Thymus (tissue), 11 donors: ENCODE data around the gene DNAH7. TPM values are rescaled to one million over a fixed set of nuclear protein-coding genes. Genes with fewer than 3 reads are reported as not detected.

Source experiments
- DNase-seq, 9 donors: peaks; one replicate each; pipeline ENCODE4 v3.0.0-alpha.2; 2013; ENCODE audit warnings: low spot score in 9 of 9, low read depth in 6 of 9, missing footprints in 1 of 9
- H3K27ac ChIP-seq, 2 donors: one replicate each; pipeline ENCODE4 v1.5.1; 2013; ENCODE audit warnings: control low read depth in 1 of 2, low read depth in 1 of 2, low read length in 1 of 2, mild to moderate bottlenecking in 1 of 2, moderate library complexity in 1 of 2
- H3K27me3 ChIP-seq, 2 donors: one replicate each; pipeline ENCODE4 v1.5.1; 2013; ENCODE audit warnings: low read length in 1 of 2; ENCODE audit not compliant: control insufficient read depth in 2 of 2, insufficient read depth in 1 of 2
- H3K36me3 ChIP-seq, 2 donors: one replicate each; pipeline ENCODE4 v1.5.1; 2013; ENCODE audit warnings: low read length in 1 of 2, mild to moderate bottlenecking in 1 of 2, moderate library complexity in 1 of 2; ENCODE audit not compliant: control insufficient read depth in 2 of 2, insufficient read depth in 2 of 2
- H3K4me1 ChIP-seq, 2 donors: one replicate each; pipeline ENCODE4 v1.5.1; 2013; ENCODE audit warnings: low read length in 2 of 2; ENCODE audit not compliant: control insufficient read depth in 2 of 2, insufficient read depth in 2 of 2
- H3K4me3 ChIP-seq, 2 donors: one replicate each; pipeline ENCODE4 v1.5.1; 2013; ENCODE audit warnings: low read length in 2 of 2, control low read depth in 1 of 2, mild to moderate bottlenecking in 1 of 2
- H3K9me3 ChIP-seq, 2 donors: one replicate each; pipeline ENCODE4 v1.5.1; 2013; ENCODE audit warnings: low read length in 1 of 2, mild to moderate bottlenecking in 1 of 2; ENCODE audit not compliant: control insufficient read depth in 2 of 2, insufficient read depth in 1 of 2
- WGBS: extraction: QIAGEN DNeasy Blood & Tissue Kit; methylation state at CpG from one replicate; pipeline ENCODE4 v1.1.7; 2013; 5-methylcytosine and 5-hydroxymethylcytosine counted together
- polyA plus RNA-seq: library from polyadenylated mRNA; stranded (reverse); fragments of 200-250 nt; gene quantifications from one replicate; pipeline ENCODE4 v1.2.3, GENCODE V29; 2013
- total RNA-seq: library from RNA; stranded (reverse); fragments of 120-200 nt; gene quantifications from one replicate; pipeline ENCODE4 v1.2.4, GENCODE V29; 2013
- donor health status: healthy.

DNAH7 gene
- total and polyA plus RNA-seq, 2 donors = 0.33 to 0.62 TPM

DNA sequence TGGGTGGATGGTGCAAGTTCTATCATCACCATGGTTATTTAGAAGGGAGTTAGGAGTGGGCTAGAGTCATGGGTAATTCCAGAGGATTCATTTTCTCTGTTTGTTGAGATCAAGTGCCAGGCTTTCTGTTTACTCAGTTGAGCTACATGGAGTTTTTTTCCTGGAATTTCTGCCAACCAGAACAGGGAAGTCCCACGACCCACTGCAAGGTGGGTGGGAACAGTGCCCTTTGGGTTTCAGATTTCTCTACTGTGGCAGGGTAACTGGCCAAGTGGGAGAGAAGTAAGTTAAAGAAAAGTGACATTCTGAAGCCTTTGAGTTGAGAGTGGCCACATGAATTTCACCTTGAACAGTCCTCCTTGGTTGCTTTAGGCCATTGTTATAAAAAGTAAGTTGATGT, 272.8 kb downstream of the DNAH7 start:
- Histone ChIP-seq H3K4me1 (no peaks in the 10 kb centered on the region), H3K9me3 (no peaks in the 10 kb centered on the region), H3K27me3 (no peaks in the 10 kb centered on the region), H3K4me3 (no peak overlapping the region), H3K27ac (no peak overlapping the region), H3K36me3 (no peaks in the 10 kb centered on the region)
- WGBS = 90% methylated on average over 1 of the region's 1 CpG
- no peak for DNase-seq

DNA sequence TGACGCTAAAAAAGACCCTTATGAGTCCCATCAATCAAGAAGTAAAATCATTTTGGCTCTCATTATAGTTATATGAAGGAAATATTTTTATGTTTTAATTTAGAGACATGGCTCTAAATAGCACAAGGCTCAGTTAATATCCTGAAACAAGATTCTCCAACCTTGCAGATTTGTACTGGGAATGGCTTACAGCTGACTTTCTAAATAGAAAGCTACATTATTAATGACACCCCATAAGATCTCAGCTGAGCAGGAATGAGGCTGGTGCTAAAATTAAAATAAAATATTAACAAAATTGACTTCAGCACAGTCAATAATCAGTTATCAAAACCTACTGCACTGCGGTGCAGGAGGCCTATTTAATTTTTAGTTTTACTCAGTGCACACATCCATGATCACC, 274.8 kb downstream of the DNAH7 start:
- no peak for DNase-seq
- no peaks in the 10 kb centered on the region for H3K27me3 ChIP-seq
- H3K4me3 ChIP-seq = no peak overlapping the region
- WGBS = 96% methylated on average over 2 of the region's 2 CpGs
- no peaks in the 10 kb centered on the region for H3K9me3 ChIP-seq
- H3K36me3 ChIP-seq = no peaks in the 10 kb centered on the region
- H3K27ac ChIP-seq = no peak overlapping the region
- H3K4me1 ChIP-seq = no peaks in the 10 kb centered on the region

DNA sequence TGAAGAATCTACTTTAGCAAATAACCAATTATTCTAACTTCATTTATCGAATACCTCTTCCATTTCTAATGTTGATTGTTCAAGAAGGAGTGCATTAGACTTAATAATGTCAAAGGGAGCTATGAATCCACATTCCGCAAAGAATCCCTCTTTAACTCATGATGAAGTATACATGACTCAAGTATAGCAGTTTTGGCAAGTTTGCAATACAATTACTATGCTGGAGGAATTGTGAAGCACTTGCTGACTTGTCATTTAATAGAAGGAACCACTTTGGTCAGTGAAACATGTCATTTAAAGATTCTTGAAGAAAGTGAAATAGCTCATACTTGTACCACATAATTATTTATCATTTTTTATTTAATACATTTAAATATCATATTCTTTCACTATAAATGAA, 286.5 kb downstream of the DNAH7 start:
- Histone ChIP-seq H3K4me1 (no peaks in the 10 kb centered on the region), H3K27ac (no peak overlapping the region), H3K4me3 (no peak overlapping the region), H3K36me3 (no peaks in the 10 kb centered on the region), H3K9me3 (no peaks in the 10 kb centered on the region), H3K27me3 (no peaks in the 10 kb centered on the region)
- WGBS = 98% methylated on average over 2 of the region's 2 CpGs
- no peak for DNase-seq

DNA sequence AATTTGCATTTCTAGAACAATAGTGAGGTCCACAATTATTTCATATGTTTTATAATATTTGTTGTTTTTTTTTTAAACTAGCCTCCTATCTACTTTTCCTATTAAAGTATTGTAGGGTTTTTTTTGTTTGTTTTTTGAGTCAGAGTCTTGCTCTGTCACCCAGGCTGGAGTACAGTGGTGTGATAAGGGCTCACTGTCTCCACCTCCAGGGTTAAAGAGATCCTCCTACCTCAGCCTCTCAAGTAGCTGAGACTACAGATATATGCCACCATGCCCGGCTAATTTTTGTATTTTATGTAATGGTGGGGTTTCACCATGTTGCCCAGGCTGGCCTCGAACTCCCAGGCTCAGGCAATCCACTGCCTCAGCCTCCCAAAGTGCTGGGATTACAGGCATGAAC, 289.1 kb downstream of the DNAH7 start:
- H3K4me3 ChIP-seq = no peak overlapping the region
- H3K9me3 ChIP-seq = no peaks in the 10 kb centered on the region
- H3K27ac ChIP-seq = no peak overlapping the region
- H3K27me3 ChIP-seq = no peaks in the 10 kb centered on the region
- no peak for DNase-seq
- H3K36me3 ChIP-seq = no peaks in the 10 kb centered on the region
- H3K4me1 ChIP-seq = no peaks in the 10 kb centered on the region
- WGBS = 98% methylated on average over 2 of the region's 2 CpGs

DNA sequence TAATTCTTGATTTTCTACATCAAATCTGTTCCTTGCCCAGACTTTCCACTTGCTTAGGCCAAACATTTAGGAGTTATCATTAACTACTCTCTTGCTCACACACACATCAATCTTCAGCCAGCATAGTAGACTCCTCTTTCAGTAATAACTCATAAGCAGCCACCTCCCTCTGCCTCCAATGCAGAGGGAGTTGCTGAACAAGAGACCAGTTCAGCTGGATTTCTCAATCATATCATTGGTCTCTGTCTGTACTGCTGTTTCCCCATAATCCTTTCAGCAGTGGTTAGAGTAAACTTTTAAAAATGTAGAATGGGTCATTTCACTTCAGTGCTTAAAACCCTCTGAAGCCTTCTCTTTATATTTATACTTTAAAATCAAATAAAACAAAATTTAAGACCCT, 298.7 kb downstream of the DNAH7 start:
- H3K4me3 ChIP-seq = no peak overlapping the region
- no peak overlapping the region for H3K27ac ChIP-seq
- H3K27me3 ChIP-seq = no peaks in the 10 kb centered on the region
- H3K36me3 ChIP-seq = no peaks in the 10 kb centered on the region
- no peaks in the 10 kb centered on the region for H3K4me1 ChIP-seq
- no peaks in the 10 kb centered on the region for H3K9me3 ChIP-seq
- no peak for DNase-seq

DNA sequence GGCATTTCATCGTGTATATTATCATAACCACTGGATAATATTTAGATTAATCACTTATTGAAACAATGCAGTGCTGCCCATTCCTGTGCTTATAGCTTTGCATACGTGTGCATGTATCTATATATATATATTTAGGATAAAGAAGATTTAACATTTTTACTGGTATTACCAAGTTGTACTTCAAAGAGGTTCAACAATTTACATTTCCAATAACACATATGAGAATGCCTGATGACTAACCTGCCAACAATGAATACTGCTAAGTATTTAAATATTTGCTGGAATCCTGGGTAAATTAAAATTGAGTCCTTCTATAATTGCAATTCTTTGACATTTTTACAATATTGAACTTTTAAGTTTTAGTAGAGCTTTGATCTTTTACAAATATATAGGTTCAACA, 300.2 kb downstream of the DNAH7 start:
- 97% methylated on average over 2 of the region's 2 CpGs for WGBS

DNA sequence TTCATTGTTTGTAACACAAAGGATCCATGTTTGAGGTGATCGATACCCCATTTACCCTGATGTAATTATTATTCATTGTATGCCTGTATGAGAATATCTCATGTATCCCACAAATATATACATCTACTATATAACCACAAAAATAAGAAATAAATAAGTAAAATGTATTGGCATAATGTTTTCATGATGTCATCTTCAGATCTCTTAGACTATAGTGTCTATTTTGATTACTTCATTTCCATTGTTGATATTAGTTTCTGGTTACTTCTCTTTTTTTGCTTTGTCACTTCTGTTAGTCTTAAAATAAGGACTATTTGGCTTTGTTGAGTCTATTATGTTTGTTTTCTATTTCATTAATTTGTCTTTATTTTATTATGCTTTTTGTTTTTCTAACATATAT, 301.9 kb downstream of the DNAH7 start:
- H3K27me3 ChIP-seq = no peaks in the 10 kb centered on the region
- H3K9me3 ChIP-seq = no peaks in the 10 kb centered on the region
- no peaks in the 10 kb centered on the region for H3K36me3 ChIP-seq
- H3K27ac ChIP-seq = no peak overlapping the region
- no peaks in the 10 kb centered on the region for H3K4me1 ChIP-seq
- H3K4me3 ChIP-seq = no peak overlapping the region
- no peak for DNase-seq
- 96% methylated on average over 1 of the region's 1 CpG for WGBS

More for the DNA sequence above, 300.2 kb downstream of the DNAH7 start:
- Histone ChIP-seq H3K27ac (no peak overlapping the region), H3K36me3 (no peaks in the 10 kb centered on the region), H3K4me1 (no peaks in the 10 kb centered on the region), H3K9me3 (no peaks in the 10 kb centered on the region), H3K27me3 (no peaks in the 10 kb centered on the region), H3K4me3 (no peak overlapping the region)
- DNase-seq = no peak

DNA sequence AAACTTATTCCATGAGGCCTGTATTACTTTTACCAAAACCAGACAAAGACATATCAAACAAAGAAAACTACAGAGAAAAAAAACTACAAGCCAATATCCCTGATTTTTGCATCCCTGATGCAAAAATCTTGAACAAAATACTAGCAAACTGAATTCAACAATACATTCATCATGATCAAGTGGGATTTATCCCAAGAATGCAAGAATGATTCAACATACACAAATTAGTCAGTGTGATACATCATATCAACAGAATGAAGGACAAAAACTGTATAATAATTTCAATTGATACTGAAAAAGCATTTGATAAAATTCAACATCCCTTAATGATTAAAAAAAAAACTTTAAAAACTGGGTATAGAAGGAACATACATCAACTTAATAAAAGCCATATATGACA, 304.8 kb downstream of the DNAH7 start:
- no peaks in the 10 kb centered on the region for H3K36me3 ChIP-seq
- no peak overlapping the region for H3K27ac ChIP-seq
- peaks cover 0 to 7% of the 10 kb centered on the region in 2 donors for H3K9me3 ChIP-seq
- no peak for DNase-seq
- H3K4me1 ChIP-seq = no peaks in the 10 kb centered on the region
- no peaks in the 10 kb centered on the region for H3K27me3 ChIP-seq
- no peak overlapping the region for H3K4me3 ChIP-seq

DNA sequence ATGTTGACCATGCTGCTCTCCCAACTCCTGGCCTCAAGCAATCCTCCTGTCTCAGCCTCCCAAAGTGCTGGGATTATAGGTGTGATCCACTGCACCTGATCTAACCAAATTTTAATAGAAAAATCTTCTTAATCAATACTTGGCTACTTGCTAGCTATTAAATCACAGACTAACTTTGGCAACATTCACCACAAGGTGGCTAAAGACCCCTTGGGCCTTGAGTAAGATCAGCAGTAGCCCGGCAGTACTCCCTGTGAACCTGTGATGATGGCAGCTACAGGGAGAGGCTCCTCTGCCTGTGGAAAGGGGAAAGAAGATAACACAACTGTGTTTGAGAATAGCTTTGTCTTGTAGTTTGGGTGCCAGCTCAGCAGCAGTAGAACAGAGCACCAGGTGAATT, 308.8 kb downstream of the DNAH7 start:
- Histone ChIP-seq H3K4me3 (no peak overlapping the region), H3K27me3 (no peaks in the 10 kb centered on the region), H3K4me1 (no peaks in the 10 kb centered on the region), H3K27ac (no peak overlapping the region), H3K9me3 (peaks cover 0 to 9% of the 10 kb centered on the region in 2 donors), H3K36me3 (no peaks in the 10 kb centered on the region)
- DNase-seq = no peak
- 100% methylated on average over 1 of the region's 1 CpG for WGBS

DNA sequence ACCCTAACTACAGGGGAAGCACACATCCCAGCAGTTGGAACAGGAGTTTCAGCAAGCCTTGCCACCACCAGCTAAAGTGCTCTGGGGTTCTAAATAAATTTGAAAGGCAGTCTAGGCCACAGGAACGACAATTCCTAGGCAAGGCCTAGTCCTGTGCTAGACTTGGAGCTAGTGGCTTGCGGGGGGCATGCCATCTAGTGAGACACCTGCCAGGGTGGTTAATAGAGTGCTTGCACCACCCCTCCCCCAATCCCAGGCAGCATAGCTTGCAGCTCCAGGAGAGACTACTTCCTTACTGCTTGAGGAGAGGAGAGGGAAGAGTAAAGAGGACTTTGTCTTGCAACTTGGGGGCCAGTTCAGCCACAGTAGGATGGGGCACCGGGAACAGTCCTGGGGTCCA, 309.8 kb downstream of the DNAH7 start:
- Histone ChIP-seq H3K27ac (no peak overlapping the region), H3K36me3 (no peaks in the 10 kb centered on the region), H3K27me3 (no peaks in the 10 kb centered on the region), H3K4me1 (no peaks in the 10 kb centered on the region), H3K4me3 (no peak overlapping the region), H3K9me3 (peaks cover 0 to 9% of the 10 kb centered on the region in 2 donors)
- no peak for DNase-seq
- 96% methylated on average over 3 of the region's 3 CpGs for WGBS
